GM18520 (cell line): ENCODE measurements around the gene TBCC.
A peak's percentile ranks its signal among the peaks of the same experiment; 100 is the strongest.
"Not testable (repeated sequence)": the region's sequence is repeated elsewhere in the genome, so short reads cannot be mapped to it uniquely, and the experiment has no call there.

Source experiments
- ATAC-seq: cut with Tn5 transposase; IDR thresholded peaks from one replicate; pipeline ENCODE4 v1.9.1; 2021; ENCODE audit not compliant: unreplicated experiment

The TBCC gene

GRCh38 chr6:42735976-42736375 is 9.9 kb downstream of the TBCC start:
- no peak for ATAC-seq

- ATAC-seq: not testable (repeated sequence)
Observed at GRCh38 chr6:42733867-42734481, 11.9 kb downstream of the TBCC start.

- no peak for ATAC-seq
Observed at GRCh38 chr6:42729731-42730130, 16.2 kb downstream of the TBCC start.

- no peak for ATAC-seq
Observed at GRCh38 chr6:42727627-42728026, 18.3 kb downstream of the TBCC start.

GRCh38 chr6:42727087-42727611 is 18.8 kb downstream of the TBCC start:
- no peak for ATAC-seq

GRCh38 chr6:42726485-42727086 is 19.3 kb downstream of the TBCC start:
- peak; percentile 76 for ATAC-seq

GRCh38 chr6:42726026-42726425 is 19.9 kb downstream of the TBCC start:
- no peak for ATAC-seq

GRCh38 chr6:42724825-42725224 is 21.1 kb downstream of the TBCC start:
- ATAC-seq: no peak

GRCh38 chr6:42722497-42722896 is 23.4 kb downstream of the TBCC start, which contains the start of gene PRPH2:
Gene PRPH2 (minus strand): TSS chr6:42722597. CDS start chr6:42722334, 263 bp downstream.
- no peak for ATAC-seq

- ATAC-seq: no peak
Observed at GRCh38 chr6:42720739-42721138, 25.2 kb downstream of the TBCC start.

GRCh38 chr6:42715871-42716270 is 30.0 kb downstream of the TBCC start:
- no peak for ATAC-seq

GRCh38 chr6:42714098-42714761 is 31.7 kb downstream of the TBCC start:
- no peak for ATAC-seq

GRCh38 chr6:42711930-42712329 is 34.0 kb downstream of the TBCC start:
- no peak for ATAC-seq

GRCh38 chr6:42710316-42710715 is 35.6 kb downstream of the TBCC start:
- no peak for ATAC-seq

GRCh38 chr6:42709871-42710270 is 36.0 kb downstream of the TBCC start:
- no peak for ATAC-seq

GRCh38 chr6:42708096-42708495 is 37.8 kb downstream of the TBCC start:
- no peak for ATAC-seq

- ATAC-seq: no peak
Observed at GRCh38 chr6:42707595-42707994, 38.3 kb downstream of the TBCC start.

- no peak for ATAC-seq
Observed at GRCh38 chr6:42704937-42705374, 40.9 kb downstream of the TBCC start.

GRCh38 chr6:42704251-42704936 is 41.5 kb downstream of the TBCC start:
- no peak for ATAC-seq

- not testable (repeated sequence) for ATAC-seq
Observed at GRCh38 chr6:42702786-42703185, 43.1 kb downstream of the TBCC start.

- no peak for ATAC-seq
Observed at GRCh38 chr6:42702200-42702599, 43.7 kb downstream of the TBCC start.
